NCI-H526 treated with DMSO at 0.1 percent for 48 hours (cell line): Measurements from ENCODE around the gene DDX47.
"Not testable (repeated sequence)": the region's sequence is repeated elsewhere in the genome, so short reads cannot be mapped to it uniquely, and the experiment has no call there.

Experiments used
- DNase-seq: peaks from one replicate; lab custom pipeline; 2025; lab: John Stamatoyannopoulos, UW

Gene DDX47

GRCh38 chr12:12796928-12797793 lies 16.0 kb upstream of the DDX47 start:
- DNase-seq, result no peak

DNA sequence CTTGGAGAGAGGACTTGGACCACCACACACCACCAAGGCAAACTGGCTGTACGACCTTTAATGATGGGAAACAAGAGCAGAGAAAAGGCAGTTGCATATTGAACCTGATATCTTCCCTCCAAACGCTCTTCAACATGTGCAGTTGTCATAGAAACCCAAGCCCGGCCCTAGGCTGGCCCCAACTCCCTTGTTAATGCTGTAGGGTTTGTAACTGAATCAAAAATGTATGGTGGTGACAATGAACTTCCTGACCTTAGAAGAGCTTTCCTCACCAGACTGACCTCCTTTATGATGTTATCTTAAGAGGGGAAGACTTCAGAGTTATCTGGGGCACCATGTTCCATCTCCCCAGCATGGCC lies 15.4 kb upstream of the DDX47 start:
- no peak for DNase-seq

DNA sequence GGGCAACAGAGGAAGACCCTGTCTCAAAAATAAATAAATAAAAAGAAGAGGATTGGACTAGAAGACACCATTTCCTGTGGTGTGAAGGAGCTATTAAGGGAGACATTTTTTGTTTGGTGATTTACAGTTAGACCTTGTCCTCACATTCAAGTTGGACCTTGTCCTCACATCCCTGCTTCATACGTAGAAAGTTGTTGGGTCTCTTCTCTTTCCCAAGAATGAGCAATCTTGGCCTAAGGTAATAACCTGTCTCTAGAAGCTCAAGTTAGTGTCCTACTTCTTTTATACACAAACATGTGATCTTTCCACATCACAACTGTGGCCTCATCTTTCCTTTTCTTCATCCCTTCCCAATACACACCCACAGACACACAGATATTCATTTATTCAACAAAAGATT lies 14.7 kb upstream of the DDX47 start:
- no peak for DNase-seq

DNA sequence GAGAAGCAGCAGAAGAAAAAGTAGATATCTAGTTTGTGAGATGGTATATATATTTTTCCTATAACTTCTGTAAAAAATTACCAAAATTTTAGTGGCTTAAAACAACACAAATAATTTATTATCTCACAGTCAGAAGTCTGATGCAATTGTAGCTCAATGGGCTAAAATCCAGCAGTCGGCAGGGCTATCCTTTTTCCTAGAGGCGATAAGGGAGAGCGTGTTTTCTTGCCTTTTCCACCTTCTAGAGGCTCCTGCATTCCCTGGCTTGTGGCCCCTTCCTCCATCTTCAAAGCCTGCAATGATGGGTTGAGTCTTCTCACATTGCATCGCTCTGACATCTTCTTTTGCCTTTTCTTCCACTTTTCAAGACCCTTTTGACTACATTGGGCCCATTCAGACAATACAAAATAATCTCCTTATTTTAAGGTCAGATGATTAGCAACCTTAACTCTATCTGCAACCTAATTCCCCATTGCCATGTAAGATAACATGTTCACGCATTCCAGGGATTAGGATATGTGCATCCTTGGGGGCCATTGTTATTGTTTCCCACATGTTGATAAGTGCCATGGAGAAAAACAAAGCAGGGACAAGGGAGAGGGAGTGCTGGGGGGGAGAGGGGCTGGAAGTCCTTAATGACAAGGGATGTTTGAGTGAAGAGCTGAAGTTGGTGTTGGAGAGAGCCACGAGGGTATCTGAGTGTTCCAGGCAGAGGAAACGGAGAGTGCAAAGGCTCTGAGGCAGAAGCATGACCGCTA lies 13.8 kb upstream of the DDX47 start:
- DNase-seq, result no peak

DNA sequence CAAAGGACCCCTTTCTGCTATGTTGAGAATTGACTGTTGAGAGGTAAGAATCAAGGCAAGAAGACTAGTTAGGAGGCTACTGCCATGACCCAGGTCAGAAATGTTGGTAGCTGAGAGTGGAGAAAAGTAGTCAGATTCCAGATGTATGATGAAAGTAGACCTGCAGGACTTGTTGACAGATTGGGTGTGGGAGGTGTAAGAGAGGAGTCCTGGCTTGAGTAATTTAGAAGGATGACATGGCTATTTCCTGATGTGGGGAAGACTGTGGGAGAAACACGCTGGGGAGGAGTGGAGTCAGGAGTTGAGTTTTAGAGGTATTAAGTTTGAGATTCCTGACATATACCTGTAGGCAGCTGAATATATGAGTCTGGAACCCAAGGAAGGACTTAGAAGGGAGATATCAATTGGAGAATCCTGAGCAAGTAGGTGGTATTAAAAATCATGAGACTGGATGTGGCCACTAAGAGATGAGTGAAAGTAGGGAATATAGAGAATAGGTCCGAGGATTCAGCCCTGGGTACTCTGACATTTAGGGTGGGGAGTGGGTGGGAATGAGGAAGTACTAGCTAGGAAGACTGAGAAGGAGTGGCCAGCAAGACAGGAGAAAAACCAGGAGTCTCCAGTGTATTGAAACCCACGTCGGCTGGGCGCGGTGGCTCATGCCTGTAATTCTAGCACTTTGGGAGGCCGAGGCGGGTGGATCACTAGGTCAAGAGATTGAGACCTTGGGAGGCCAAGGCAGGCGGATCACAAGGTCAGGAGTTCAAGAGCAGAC lies 12.6 kb upstream of the DDX47 start:
- DNase-seq, result no peak

- not testable (repeated sequence) for DNase-seq
These were observed 11.5 kb upstream of the DDX47 start for GRCh38 chr12:12801656-12802055.

DNA sequence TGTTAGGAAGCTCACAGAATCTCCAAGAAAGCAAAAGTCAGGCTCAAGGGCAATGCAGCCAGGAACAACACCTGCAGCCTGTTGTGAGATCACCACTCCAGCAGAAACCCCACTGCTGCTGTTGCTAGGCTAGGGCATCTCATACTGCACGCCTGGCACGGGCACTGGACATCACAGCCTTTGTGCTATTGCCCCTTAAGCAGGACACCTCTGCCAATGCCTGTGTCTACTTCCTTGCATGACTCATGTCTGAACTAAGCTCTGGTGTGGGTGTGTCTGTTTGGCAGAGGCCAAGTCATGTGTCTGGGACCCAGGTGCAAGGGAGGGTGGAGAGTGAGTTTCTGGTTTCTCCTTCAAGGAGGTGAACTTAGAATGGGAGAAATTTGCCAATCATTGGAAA lies 10.0 kb upstream of the DDX47 start:
- DNase-seq, result no peak

- DNase-seq, result no peak
These were observed 9.1 kb upstream of the DDX47 start for GRCh38 chr12:12804011-12804410.

DNA sequence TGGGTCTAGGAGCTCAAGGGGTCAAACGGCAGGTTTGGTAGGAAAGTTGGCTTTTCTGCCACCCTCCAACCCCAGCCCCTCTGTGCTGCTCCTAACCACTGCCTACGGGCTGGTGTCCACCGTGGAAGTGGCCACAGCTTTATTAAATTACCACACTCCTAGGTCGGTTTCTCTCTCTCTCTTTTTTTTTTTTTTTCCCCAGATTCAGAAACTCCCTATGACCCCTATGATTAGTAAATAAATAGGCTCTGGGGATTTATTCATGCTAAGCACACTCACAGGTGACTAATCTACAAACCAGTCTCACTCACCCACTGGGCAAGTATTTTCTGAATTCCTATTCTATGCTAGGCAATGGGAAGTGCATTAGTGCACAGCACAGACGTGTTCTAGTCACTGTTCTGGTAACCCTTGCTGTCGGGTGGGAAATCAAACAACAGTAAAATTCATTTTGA lies 8.7 kb upstream of the DDX47 start:
- DNase-seq, result no peak

DNA sequence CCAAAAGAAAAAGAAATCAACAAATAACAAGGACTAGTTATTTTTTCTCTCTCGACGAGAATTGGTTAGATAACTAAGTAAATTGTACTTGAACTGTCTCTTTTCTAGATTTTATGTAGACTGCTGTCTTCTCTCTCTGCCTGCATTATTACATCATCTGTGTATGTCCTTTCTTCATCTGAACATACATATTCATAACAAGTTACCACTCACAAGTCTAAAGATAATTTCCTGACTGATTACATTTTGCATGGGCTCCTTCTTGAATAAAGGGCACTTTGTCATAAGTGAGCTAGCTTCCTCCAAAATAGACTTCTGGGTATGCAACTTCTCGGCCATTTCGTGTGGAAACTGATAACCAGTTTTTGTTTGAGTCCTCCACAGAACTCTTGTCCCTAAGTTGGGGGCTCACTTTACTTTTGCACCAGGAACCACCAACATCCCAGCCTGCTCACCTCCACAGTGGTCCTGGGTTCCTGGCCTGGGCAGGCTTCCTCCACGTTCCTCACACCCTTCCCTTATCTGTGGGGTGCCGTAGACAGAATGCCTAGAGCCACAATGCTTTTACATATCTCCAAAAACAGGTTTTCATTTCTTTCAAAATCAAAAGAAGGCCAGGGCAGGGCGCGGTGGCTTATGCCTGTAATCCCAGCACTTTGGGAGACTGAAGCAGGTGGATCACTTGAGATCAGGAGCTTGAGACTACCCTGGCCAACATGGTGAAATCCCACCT lies 6.2 kb upstream of the DDX47 start:
- DNase-seq, result no peak

GRCh38 chr12:12807517-12807903 lies 5.6 kb upstream of the DDX47 start:
- DNase-seq, result not testable (repeated sequence)

- no peak for DNase-seq
These were observed 5.0 kb upstream of the DDX47 start for GRCh38 chr12:12807970-12808702.

DNA sequence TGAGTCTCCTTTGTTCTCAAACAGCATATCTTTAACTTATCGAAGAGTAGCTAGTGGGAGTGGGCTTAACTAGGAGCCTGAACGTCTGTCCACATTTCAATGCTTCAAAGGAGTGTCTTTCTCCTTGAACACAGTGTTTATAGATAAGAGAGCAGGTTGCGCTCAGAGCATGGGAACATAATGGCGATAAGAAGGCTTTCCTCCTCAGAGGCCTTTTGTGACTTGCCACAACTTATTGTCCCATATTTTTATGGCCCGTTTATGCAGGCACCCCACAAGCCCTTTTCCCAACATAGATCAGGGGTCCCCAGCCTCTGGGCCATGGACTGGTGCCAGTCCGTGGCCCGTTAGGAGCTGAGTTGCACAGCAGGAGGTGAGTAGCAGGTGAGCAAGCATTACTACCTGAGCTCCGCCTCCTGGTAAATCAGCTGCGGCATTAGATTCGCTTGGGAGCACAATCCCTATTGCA lies 2.6 kb upstream of the DDX47 start:
- DNase-seq, result no peak

- DNase-seq, result no peak
These were observed 1.8 kb upstream of the DDX47 start for GRCh38 chr12:12811343-12811742.

- no peak for DNase-seq
These were observed 972 bp upstream of the DDX47 start for GRCh38 chr12:12812174-12812573.

DNA sequence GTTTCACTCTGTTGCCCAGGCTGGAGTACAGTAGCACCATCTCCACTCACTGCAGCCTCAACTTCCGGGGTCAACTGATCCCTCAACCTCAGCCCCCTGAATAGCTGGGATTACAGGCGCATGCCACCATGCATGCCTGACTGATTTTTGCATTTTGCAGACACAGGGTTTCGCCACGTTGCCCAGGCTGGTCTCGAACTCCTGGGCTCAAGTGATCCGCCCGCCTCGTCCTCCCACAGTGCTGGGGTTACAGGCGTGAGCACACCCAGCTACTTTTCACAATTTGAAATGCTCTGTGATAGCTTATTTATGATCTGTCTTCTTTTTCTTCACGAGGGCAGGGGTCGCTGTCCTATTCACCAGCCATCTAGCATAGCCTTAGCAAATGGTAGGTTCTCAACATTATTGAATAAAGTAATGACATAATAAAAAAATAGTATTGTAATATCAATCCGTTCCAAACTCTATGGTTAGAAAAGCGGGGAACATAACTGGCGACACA lies 477 bp upstream of the DDX47 start:
- no peak for DNase-seq

DNA sequence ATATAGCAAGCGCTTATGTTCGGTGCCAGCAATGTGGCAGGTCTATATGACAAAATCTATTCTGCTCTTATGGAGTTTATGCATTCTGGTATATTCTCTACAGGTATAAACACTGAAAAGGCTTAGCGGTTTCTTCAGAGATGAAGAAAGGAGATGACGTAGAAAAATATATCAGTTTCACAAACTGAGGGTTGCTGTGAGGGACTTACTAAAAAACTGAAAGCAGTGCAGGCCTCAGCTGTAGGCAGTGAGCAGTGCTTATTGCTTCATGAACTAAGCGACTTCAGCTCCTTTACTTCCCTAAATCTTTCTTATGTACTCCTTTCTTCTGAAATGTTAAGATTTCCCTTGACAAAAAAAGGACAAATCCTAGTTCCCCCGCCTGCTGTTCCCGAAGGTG lies 4.5 kb downstream of the DDX47 start:
- no peak for DNase-seq

DNA sequence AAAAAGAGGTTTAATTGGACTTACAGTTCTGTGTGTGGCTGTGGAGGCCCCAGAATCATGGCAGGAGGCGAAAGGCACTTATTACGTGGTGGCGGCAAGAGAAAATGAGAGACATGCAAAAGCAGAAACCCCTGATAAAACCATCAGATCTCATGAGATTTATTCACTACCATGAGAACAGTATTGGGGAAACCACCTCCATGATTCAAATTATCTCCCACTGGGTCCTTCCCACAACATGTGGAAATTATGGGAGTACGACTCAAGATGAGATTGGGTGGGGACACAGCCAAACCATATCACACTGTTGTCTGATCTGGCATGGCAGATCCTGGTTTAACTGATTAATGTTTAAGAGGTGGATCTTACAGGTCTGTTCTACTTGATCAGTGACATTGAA lies 5.6 kb downstream of the DDX47 start:
- no peak for DNase-seq

DNA sequence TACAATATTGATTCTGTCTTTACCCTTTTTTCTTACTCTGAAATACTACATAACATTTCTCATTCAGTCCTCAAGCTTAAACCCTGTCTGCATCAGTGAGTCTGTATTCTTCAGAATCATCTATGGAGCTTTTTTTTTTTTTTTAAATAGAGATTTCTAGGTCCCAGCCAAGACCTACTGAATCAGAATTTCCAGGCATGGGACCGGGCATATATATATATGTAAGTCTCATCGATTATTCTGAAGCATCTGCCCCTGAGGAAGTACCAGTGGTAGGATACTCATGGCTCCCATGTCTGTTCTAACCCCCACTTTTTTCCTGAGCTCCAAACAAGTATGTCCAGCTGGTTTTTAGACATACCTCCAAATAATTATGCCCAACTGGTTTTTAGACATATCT lies 6.1 kb downstream of the DDX47 start:
- no peak for DNase-seq

DNA sequence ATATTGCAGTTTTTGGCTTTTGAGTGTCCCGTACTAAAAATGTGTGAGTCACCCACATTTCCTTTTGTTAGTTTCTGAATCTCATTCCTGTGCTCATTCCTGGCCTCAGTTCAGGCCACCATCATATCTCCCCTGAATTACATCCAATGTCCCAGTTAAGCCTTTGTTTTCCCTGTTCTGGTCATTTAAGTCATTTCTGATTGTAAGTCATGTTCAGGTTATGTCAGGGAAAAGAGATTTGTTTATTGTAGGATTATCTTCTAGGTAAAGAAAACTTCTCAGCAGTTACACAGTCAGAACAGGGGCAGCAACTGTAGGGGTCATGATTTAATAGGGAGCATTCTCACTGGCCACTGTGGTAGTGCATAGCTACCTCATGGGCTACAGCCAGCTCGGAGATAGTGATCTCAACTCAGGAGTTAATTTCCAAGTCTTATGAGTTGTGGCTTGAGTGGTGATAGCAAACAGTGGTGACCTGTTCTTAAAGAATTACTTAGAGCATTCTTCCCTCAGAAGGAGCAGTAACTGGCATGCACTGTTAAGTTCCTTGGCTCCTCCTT lies 6.7 kb downstream of the DDX47 start:
- DNase-seq, result no peak

DNA sequence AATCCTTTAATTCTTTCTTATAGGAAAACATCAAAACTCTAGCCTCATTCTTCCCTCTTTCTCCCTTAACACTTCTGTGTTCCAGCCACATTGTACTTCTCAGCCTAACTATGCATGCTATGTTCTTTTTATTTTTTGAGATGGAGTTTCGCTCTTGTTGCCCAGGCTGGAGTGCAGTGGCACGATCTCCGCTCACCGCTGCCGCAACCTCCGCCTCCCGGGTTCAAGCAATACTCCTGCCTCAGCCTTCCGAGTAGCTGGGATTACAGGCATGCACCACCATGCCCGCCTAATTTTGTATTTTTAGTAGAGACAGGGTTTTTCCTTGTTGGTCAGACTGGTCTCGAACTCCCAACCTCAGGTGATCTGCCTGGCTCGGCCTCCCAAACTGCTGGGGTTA lies 7.2 kb downstream of the DDX47 start:
- not testable (repeated sequence) for DNase-seq
